NCI-H1436 (cell line): ENCODE data around the gene TMEM121.
"Not testable (repeated sequence)": the region's sequence is repeated elsewhere in the genome, so short reads cannot be mapped to it uniquely, and the experiment has no call there.

Experiments used
- DNase-seq: peaks from one replicate; lab custom pipeline; 2025; lab: John Stamatoyannopoulos, UW

The TMEM121 gene

GRCh38 chr14:105570482-105570881, 44.1 kb downstream of the TMEM121 start:
- DNase-seq: no peak

GRCh38 chr14:105571181-105571951, 45.0 kb downstream of the TMEM121 start:
- not testable (repeated sequence) for DNase-seq

- DNase-seq: not testable (repeated sequence)
Observed at GRCh38 chr14:105572063-105572462, 45.7 kb downstream of the TMEM121 start.

GRCh38 chr14:105573841-105574240, 47.5 kb downstream of the TMEM121 start:
- not testable (repeated sequence) for DNase-seq

GRCh38 chr14:105574411-105574810, 48.0 kb downstream of the TMEM121 start:
- not testable (repeated sequence) for DNase-seq

GRCh38 chr14:105575016-105575700, 48.8 kb downstream of the TMEM121 start:
- not testable (repeated sequence) for DNase-seq

- DNase-seq: no peak
Observed at GRCh38 chr14:105576525-105577088, 50.2 kb downstream of the TMEM121 start.

- DNase-seq: no peak
Observed at GRCh38 chr14:105577314-105577861, 51.0 kb downstream of the TMEM121 start.

GRCh38 chr14:105578070-105578469, 51.7 kb downstream of the TMEM121 start:
- DNase-seq: no peak

GRCh38 chr14:105579221-105579620, 52.8 kb downstream of the TMEM121 start:
- not testable (repeated sequence) for DNase-seq
